Transverse colon (tissue), 4 donors: ENCODE measurements around the gene MISP3. TPM values are rescaled to one million over a fixed set of nuclear protein-coding genes. Genes with fewer than 3 reads are reported as not detected.

Experiments
- DNase-seq: peaks from one replicate; pipeline ENCODE4 v3.0.0-alpha.2; 2019
- H3K27ac ChIP-seq, 4 donors: fragments of 200-600 bp; sonication (generic); 2 replicates each; pipeline ENCODE4 v1.5.1; 2016 to 2018; ENCODE audit warnings: inconsistent platforms in 4 of 4
- H3K27me3 ChIP-seq: fragments of 200-600 bp; sonication (generic); 2 replicates; pipeline ENCODE4 v1.5.1; 2017; ENCODE audit warnings: inconsistent platforms
- H3K36me3 ChIP-seq, 4 donors: fragments of 200-600 bp; sonication (generic); 2 replicates each; pipeline ENCODE4 v1.5.1; 2017 to 2019; ENCODE audit warnings: inconsistent platforms in 4 of 4
- H3K4me1 ChIP-seq, 4 donors: fragments of 200-600 bp; sonication (generic); 2 replicates each; pipeline ENCODE4 v1.5.1; 2017 to 2020; ENCODE audit warnings: inconsistent platforms in 4 of 4
- H3K4me3 ChIP-seq, 4 donors: fragments of 200-600 bp; sonication (generic); 1 replicate in 1 of 4; 2 replicates in 3 of 4; pipeline versions ENCODE4 v1.5.1 to v1.6.1; 2017 to 2019; ENCODE audit warnings: inconsistent platforms in 4 of 4
- H3K9me3 ChIP-seq, 2 donors: fragments of 200-600 bp; sonication (generic); 2 replicates each; pipeline ENCODE4 v1.5.1; 2017 to 2019; ENCODE audit warnings: inconsistent platforms in 2 of 2
- EP300 ChIP-seq: sonication (generic); formaldehyde crosslinking; IDR thresholded peaks from one replicate; pipeline ENCODE4 v1.6.1; 2017; ENCODE audit warnings: antibody characterized with exemption, low read depth
- POLR2A ChIP-seq: fragments of 450-650 bp; IDR thresholded peaks from one replicate; pipeline ENCODE4 v1.6.1; 2016; ENCODE audit warnings: antibody characterized with exemption, mild to moderate bottlenecking, moderate library complexity
- POLR2AphosphoS5 ChIP-seq, 3 donors: sonication (generic); formaldehyde crosslinking; IDR thresholded peaks; one replicate each; pipeline ENCODE4 v1.6.1; 2016; ENCODE audit warnings: antibody characterized with exemption in 3 of 3
- WGBS, 2 donors: methylation state at CpG; one replicate each; pipeline ENCODE4 v1.1.5; 2018; ENCODE audit warnings: low coverage in 1 of 2; 5-methylcytosine and 5-hydroxymethylcytosine counted together
- in situ Hi-C, 4 donors: fragments of 200-750 bp; cut with MboI; loops; one replicate each; pipeline versions ENCODE4 v1.15.0 to v1.15.1; 2017; ENCODE audit warnings: low sequenced_read_pairs in 3 of 4, low pct_ligation_motif_present in 1 of 4, low pct_unique_long_range_greater_than_20kb in 1 of 4
- intact Hi-C: fragments of 100-400 bp; cut with DNase I; formaldehyde crosslinking; loops from one replicate; pipeline ENCODE4 v1.15.1; 2023; ENCODE audit warnings: low total_unique reads
- total RNA-seq, 4 donors: library from RNA; depleted of rRNA; stranded (reverse); fragments of >200 nt; gene quantifications; one replicate each; pipeline ENCODE4 v1.1.0, GENCODE V29; 2016
- TF ChIP-seq, protein P1 (sequence below), 5 experiments: fragments of 200-600 bp in 3 of 5; fragments of 450-650 bp in 2 of 5; sonication (generic) in 3 of 5; IDR thresholded peaks; 1 replicate in 2 of 5; 2 replicates in 3 of 5; pipeline ENCODE4 v1.5.1; 2016 to 2017; ENCODE audit warnings: antibody characterized with exemption in 5 of 5, inconsistent platforms in 3 of 5, mild to moderate bottlenecking in 2 of 5, moderate library complexity in 1 of 5

MISP3 gene
- total RNA-seq, 4 donors from 2014 or later = 23.8 to 115 (median 35.8) TPM

DNA sequence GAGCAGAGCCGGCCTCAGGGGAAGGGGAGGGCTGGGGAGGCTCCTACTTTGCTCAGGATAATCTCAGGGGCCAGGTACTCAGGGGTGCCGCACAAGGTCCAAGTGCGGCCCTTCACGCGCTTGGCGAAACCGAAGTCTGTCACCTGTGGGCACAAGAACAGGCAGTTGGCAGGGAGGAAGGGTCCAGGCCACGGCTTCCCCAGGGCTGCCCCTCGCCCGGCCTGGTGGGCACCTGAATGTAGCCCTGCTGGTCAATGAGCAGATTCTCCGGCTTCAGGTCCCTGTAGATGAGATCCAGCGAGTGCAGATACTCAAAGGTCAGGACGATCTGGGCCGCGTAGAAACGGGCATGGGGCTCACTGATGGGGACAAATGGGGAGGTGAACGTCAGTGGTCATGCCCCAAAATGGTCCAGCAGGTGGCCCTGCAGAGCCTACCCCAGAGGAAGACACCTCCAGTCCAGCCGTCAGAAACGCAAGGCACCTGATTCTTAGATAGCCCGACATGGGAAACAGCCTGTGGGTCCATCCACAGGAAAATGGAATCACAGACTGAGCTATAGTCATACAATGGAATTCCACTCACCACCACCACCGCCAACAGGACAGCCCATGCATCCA is 25.1 kb downstream of the MISP3 start:
- H3K9me3 ChIP-seq = no peaks in the 10 kb centered on the region
- intact Hi-C loops (no loop called here), in situ Hi-C loops (no loop called here)
- H3K4me3 ChIP-seq = no peak overlapping the region
- no peak overlapping the region for H3K27ac ChIP-seq
- WGBS, 2 donors = 84% methylated on average over 21 of the region's 21 CpGs; no CpG with 5 or more reads in 1 of the 2 donors
- TF ChIP-seq POLR2AphosphoS5 (IDR thresholded peaks at IDR 0.05) = no peak
- no peak for TF ChIP-seq EP300
- TF ChIP-seq, protein P1, sequence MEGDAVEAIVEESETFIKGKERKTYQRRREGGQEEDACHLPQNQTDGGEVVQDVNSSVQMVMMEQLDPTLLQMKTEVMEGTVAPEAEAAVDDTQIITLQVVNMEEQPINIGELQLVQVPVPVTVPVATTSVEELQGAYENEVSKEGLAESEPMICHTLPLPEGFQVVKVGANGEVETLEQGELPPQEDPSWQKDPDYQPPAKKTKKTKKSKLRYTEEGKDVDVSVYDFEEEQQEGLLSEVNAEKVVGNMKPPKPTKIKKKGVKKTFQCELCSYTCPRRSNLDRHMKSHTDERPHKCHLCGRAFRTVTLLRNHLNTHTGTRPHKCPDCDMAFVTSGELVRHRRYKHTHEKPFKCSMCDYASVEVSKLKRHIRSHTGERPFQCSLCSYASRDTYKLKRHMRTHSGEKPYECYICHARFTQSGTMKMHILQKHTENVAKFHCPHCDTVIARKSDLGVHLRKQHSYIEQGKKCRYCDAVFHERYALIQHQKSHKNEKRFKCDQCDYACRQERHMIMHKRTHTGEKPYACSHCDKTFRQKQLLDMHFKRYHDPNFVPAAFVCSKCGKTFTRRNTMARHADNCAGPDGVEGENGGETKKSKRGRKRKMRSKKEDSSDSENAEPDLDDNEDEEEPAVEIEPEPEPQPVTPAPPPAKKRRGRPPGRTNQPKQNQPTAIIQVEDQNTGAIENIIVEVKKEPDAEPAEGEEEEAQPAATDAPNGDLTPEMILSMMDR (IDR thresholded peaks at IDR 0.05) = peak in 1 of 5 experiments; percentile 9
- no peak for TF ChIP-seq POLR2A
- H3K36me3 ChIP-seq = peaks cover 0 to 24% (median 10%) of the 10 kb centered on the region in 4 donors
- no peaks in the 10 kb centered on the region for H3K4me1 ChIP-seq
- no peak for DNase-seq
- H3K27me3 ChIP-seq = no peaks in the 10 kb centered on the region

GRCh38 chr19:14101003-14101545 is 28.5 kb downstream of the MISP3 start:
- intact Hi-C loops = no loop called here
- in situ Hi-C loops = no loop called here
- WGBS, 2 donors = 91% methylated on average over 6 of the region's 6 CpGs; no CpG with 5 or more reads in 1 of the 2 donors
- H3K9me3 ChIP-seq = no peaks in the 10 kb centered on the region
- peaks cover 0 to 25% (median 10%) of the 10 kb centered on the region in 4 donors for H3K36me3 ChIP-seq
- no peaks in the 10 kb centered on the region for H3K27me3 ChIP-seq
- H3K27ac ChIP-seq = no peak overlapping the region
- no peak for TF ChIP-seq POLR2AphosphoS5 (IDR thresholded peaks at IDR 0.05)
- TF ChIP-seq, protein P1 (IDR thresholded peaks at IDR 0.05) = no peak
- no peak for TF ChIP-seq POLR2A
- TF ChIP-seq EP300 = no peak
- DNase-seq = no peak
- H3K4me3 ChIP-seq = no peak overlapping the region
- peaks cover 0 to 13% (median 0%) of the 10 kb centered on the region in 4 donors for H3K4me1 ChIP-seq

- WGBS, 2 donors = 82 to 90% methylated on average over 2 to 11 of the region's 11 CpGs
- intact Hi-C loops (no loop called here), in situ Hi-C loops (no loop called here)
- Histone ChIP-seq H3K4me3 (no peak overlapping the region), H3K4me1 (peaks cover 0 to 15% (median 0%) of the 10 kb centered on the region in 4 donors), H3K36me3 (peaks cover 0 to 25% (median 10%) of the 10 kb centered on the region in 4 donors), H3K27me3 (no peaks in the 10 kb centered on the region), H3K27ac (no peak overlapping the region), H3K9me3 (no peaks in the 10 kb centered on the region)
- TF ChIP-seq EP300 (no peak), POLR2AphosphoS5 (IDR thresholded peaks at IDR 0.05) (no peak), POLR2A (no peak)
- TF ChIP-seq, protein P1 (IDR thresholded peaks at IDR 0.05) = no peak
- DNase-seq = no peak
Measured at GRCh38 chr19:14102102-14102696, 29.6 kb downstream of the MISP3 start.

DNA sequence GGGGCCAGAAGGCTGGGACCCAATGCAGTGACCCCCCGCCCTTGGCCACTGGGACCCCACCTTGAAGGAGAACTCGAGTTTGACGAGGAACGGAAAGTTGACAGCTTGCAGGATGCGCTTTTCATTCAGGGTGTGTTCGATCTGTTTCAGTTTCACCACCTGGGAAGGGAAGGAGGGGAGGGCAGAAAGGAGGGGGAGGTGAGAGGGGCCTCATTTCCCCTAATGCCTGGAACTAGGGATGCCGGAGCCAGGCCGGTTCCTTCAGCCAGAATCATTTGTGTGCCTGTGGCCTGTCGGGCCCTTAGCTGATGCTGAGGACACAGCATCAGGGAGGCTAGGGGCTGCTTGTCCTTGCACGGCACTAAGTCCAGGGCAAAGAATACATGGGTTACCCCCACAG is 30.2 kb downstream of the MISP3 start:
- H3K9me3 ChIP-seq = no peaks in the 10 kb centered on the region
- peaks cover 0 to 25% (median 8%) of the 10 kb centered on the region in 4 donors for H3K36me3 ChIP-seq
- DNase-seq = no peak
- H3K4me3 ChIP-seq = no peak overlapping the region
- intact Hi-C loops = no loop called here
- H3K4me1 ChIP-seq = peaks cover 0 to 18% (median 0%) of the 10 kb centered on the region in 4 donors
- TF ChIP-seq POLR2A = no peak
- TF ChIP-seq, protein P1 (IDR thresholded peaks at IDR 0.05) = no peak
- TF ChIP-seq EP300 = no peak
- TF ChIP-seq POLR2AphosphoS5 (IDR thresholded peaks at IDR 0.05) = no peak
- no peak overlapping the region for H3K27ac ChIP-seq
- in situ Hi-C loops = no loop called here
- no peaks in the 10 kb centered on the region for H3K27me3 ChIP-seq
- 81 to 93% methylated on average over 4 to 10 of the region's 10 CpGs for WGBS, 2 donors
